Measurements from ENCODE around the gene BAIAP2. TPM values are rescaled to one million over a fixed set of nuclear protein-coding genes. Genes with fewer than 3 reads are reported as not detected.

The BAIAP2 gene
- total and polyA plus RNA-seq, 2 donors: 8.4 to 23.1 TPM

DNA sequence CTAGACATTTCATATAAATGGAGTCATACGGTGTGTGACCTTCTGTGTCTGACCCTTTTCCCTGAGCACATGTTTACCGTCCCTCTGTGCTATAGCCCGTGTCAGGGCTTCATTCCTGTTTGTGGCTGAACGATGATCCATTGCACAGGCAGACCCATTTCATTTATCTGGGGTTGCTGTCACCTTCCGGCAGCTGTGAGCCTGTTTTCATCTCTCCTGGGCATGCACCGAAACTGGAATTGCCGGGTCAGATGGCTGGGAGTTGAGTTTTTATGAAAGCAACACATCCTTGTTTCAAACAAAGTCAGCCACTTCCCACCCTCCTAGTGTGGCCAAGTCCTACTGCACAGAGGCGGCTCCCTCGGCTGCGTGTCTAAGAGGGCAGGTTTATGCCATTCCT lies 25.5 kb downstream of the BAIAP2 start:
- H3K36me3 ChIP-seq (ENCODE audit: control insufficient read depth in 2 of 2, insufficient read depth in 2 of 2, low read length in 1 of 2): peaks cover 3 to 6% of the 10 kb centered on the region in 2 donors

DNA sequence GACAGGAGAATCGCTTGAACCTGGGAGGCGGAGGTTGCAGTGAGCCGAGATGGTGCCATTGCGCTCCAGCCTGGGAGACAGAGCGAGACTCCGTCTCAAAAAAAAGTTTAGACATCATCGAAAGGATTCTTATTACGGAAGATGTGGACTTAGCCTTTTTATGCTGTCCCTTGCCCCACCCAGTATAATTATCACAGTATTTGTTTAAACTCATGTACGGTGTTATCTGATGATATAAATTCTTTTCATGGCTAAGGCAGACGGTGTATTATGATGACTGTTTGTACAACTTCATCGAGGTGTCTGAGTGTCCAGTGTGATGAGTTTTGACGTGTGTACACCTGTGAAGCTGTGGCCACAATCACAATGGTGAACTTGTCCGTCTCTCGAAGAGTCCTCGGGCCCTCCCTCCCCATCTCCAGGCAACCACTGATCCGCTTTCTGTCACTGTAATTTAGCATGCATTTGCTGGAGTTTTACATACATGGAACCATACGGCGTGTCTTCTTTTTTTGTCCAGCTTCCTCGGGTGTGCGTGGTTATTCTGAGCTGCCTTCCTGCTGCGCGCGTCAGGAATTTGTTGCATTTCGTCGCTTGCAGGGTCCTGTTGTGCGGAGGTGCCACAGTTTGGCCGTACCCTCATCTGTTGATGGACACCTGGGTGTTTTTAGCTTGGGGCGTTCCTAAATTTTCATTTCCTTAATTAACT lies 26.2 kb downstream of the BAIAP2 start:
- no peak overlapping the region for H3K27ac ChIP-seq (ENCODE audit: low read depth in 1 of 2, low read length in 1 of 2)
- H3K4me3 ChIP-seq (ENCODE audit: low read length in 2 of 2): no peak overlapping the region
- H3K4me1 ChIP-seq (ENCODE audit: control insufficient read depth in 2 of 2, insufficient read depth in 2 of 2, low read length in 2 of 2): peaks cover 0 to 38% of the 10 kb centered on the region in 2 donors
- no peaks in the 10 kb centered on the region for H3K9me3 ChIP-seq (ENCODE audit: control insufficient read depth in 2 of 2, insufficient read depth in 1 of 2, low read length in 1 of 2)
- WGBS: 96% methylated on average over 28 of the region's 28 CpGs
- no peaks in the 10 kb centered on the region for H3K27me3 ChIP-seq (ENCODE audit: control insufficient read depth in 2 of 2, insufficient read depth in 1 of 2, low read length in 1 of 2)
- peaks cover 3 to 6% of the 10 kb centered on the region in 2 donors for H3K36me3 ChIP-seq (ENCODE audit: control insufficient read depth in 2 of 2, insufficient read depth in 2 of 2, low read length in 1 of 2)
- DNase-seq (ENCODE audit: low read depth in 6 of 9, low spot score in 9 of 9): no peak

More for the DNA sequence above, 25.5 kb downstream of the BAIAP2 start:
- Histone ChIP-seq H3K4me1 (ENCODE audit: control insufficient read depth in 2 of 2, insufficient read depth in 2 of 2, low read length in 2 of 2) (peaks cover 0 to 31% of the 10 kb centered on the region in 2 donors), H3K9me3 (ENCODE audit: control insufficient read depth in 2 of 2, insufficient read depth in 1 of 2, low read length in 1 of 2) (no peaks in the 10 kb centered on the region), H3K27ac (ENCODE audit: low read depth in 1 of 2, low read length in 1 of 2) (no peak overlapping the region), H3K4me3 (ENCODE audit: low read length in 2 of 2) (no peak overlapping the region), H3K27me3 (ENCODE audit: control insufficient read depth in 2 of 2, insufficient read depth in 1 of 2, low read length in 1 of 2) (no peaks in the 10 kb centered on the region)
- 97% methylated on average over 10 of the region's 10 CpGs for WGBS
- DNase-seq (ENCODE audit: low read depth in 6 of 9, low spot score in 9 of 9): no peak

DNA sequence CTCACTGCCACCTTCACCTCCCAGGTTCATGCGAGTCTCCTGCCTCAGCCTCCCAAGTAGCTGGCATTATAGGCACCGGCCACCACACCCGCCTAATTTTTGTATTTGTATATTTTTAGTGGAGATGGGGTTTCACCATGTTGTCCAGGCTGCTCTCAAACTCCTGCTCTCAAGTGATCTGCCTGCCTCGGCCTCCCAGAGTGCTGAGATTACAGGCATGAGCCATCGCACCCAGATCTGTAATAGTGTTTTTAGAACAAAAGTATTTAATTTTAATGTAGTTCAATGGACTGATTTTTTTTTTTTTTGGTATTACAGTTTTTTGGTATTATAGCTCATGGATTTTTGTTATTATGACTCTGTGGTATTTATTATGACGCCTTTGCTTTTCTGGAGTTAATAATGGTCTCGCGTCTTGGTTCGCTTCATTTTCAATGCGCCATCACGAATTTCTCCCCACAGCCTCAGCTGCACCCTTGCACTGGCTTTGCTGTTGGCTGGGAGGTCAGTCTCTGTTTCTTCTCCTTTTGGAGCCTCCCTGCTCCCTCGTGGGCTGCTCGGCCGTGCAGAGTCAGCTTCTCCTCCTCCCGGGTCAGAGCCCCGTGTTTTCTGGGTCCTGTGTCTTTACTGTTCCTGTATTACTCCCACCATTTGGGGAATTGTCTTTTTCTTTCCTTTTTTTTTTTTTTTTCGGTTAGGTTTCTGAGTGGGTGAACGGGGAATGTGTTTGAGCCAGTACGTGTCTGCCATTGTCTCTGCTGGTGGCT lies 27.2 kb downstream of the BAIAP2 start:
- WGBS: 97% methylated on average over 19 of the region's 19 CpGs
- no peak for DNase-seq (ENCODE audit: low read depth in 6 of 9, low spot score in 9 of 9)
- Histone ChIP-seq H3K4me1 (ENCODE audit: control insufficient read depth in 2 of 2, insufficient read depth in 2 of 2, low read length in 2 of 2) (peaks cover 0 to 44% of the 10 kb centered on the region in 2 donors), H3K36me3 (ENCODE audit: control insufficient read depth in 2 of 2, insufficient read depth in 2 of 2, low read length in 1 of 2) (peaks cover 3 to 6% of the 10 kb centered on the region in 2 donors), H3K27ac (ENCODE audit: low read depth in 1 of 2, low read length in 1 of 2) (no peak overlapping the region), H3K27me3 (ENCODE audit: control insufficient read depth in 2 of 2, insufficient read depth in 1 of 2, low read length in 1 of 2) (no peaks in the 10 kb centered on the region), H3K9me3 (ENCODE audit: control insufficient read depth in 2 of 2, insufficient read depth in 1 of 2, low read length in 1 of 2) (no peaks in the 10 kb centered on the region), H3K4me3 (ENCODE audit: low read length in 2 of 2) (no peak overlapping the region)

DNA sequence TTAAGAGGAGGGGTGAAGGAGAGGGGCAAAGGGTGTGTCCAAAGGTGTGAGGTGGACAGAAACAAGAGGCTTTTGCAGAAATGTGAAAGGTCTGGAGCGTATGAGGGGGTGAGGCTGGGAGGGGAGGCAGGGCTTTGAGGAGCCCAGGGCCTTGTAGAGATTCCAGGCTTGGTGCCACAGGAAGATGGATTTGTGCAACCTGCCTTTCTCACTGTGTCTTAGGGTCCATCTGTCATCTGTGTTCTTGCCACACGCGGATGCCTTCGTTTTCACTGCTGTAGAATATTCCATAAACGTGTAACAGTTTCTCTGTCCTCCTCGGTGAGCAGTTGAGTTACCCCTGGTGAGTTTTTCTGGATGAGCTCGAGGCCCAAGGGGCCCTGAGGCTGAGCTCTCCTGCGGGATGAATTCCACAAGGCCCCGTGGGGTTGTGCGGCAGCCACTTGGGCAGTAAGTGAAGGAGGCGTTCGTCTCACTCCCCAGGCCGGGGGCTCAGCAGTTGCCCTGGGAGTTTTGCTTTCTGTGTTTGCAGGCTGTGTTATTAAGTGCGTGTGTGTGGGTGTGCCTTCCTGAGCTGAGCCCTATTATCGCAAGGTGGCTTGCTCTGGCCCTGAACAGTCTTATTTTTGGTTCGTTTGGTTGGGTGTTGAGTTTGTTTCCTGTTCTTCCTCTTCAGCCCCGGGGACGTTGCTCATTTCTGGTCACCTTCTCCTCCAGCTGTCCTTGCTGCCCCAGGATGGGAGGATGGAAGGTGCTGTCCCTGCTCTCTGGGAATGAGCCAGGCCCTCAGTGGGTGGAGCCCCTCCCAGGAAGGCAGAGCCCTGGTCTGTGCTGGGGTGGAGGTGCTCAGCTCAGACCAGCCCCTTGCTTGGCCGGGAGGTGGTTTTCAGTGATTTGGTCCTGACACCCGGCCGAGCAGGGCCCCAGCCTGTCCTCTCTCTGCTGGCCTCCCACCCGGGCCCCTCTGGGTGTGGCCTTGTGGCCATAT lies 28.4 kb downstream of the BAIAP2 start:
- no peaks in the 10 kb centered on the region for H3K27me3 ChIP-seq (ENCODE audit: control insufficient read depth in 2 of 2, insufficient read depth in 1 of 2, low read length in 1 of 2)
- H3K4me3 ChIP-seq (ENCODE audit: low read length in 2 of 2): no peak overlapping the region
- peaks cover 0 to 50% of the 10 kb centered on the region in 2 donors for H3K4me1 ChIP-seq (ENCODE audit: control insufficient read depth in 2 of 2, insufficient read depth in 2 of 2, low read length in 2 of 2)
- no peak overlapping the region for H3K27ac ChIP-seq (ENCODE audit: low read depth in 1 of 2, low read length in 1 of 2)
- WGBS: 89% methylated on average over 22 of the region's 22 CpGs
- H3K36me3 ChIP-seq (ENCODE audit: control insufficient read depth in 2 of 2, insufficient read depth in 2 of 2, low read length in 1 of 2): peaks cover 2 to 5% of the 10 kb centered on the region in 2 donors
- no peaks in the 10 kb centered on the region for H3K9me3 ChIP-seq (ENCODE audit: control insufficient read depth in 2 of 2, insufficient read depth in 1 of 2, low read length in 1 of 2)
- DNase-seq (ENCODE audit: low read depth in 6 of 9, low spot score in 9 of 9): no peak

DNA sequence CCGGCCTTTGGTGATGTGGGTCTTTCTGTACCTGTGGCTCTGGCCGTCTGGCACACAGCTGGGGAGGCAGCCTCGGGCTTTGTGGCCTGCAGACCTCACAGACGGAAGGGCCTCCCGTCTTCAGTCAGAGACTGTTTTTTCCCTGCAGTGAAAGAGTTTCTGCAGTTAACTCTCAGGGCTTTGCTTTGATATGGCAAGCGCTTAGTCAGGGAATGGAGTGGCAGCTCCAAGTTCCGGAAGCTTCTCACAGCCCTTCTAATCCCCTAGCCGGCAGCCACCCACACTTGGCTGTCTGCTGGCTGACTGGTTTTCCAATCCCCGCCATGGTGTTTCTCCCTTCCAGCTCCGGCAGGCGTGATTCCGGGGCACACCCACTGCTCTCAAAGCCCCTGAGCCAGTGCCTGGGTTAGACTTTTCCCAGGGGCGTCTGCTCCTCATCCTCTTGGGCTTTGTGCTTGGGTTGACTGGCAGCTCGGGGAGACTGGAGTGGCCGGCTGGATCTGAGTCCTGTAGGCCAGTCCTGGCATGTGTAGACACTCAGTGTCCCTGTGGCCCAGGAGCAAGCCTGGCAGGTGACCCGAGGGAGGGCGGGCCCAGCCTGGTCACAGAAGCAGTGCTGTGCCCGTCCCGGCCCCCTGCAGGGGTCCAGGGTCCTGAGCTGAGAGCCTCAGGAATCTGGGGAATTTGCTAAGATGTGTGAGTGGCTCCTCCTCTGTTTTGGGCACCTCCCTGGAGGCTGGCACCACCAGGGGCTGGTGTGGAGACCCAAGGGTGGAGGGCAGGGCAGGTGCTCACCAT lies 29.9 kb downstream of the BAIAP2 start:
- DNase-seq (ENCODE audit: low read depth in 6 of 9, low spot score in 9 of 9): no peak
- Histone ChIP-seq H3K36me3 (ENCODE audit: control insufficient read depth in 2 of 2, insufficient read depth in 2 of 2, low read length in 1 of 2) (peaks cover 0 to 2% of the 10 kb centered on the region in 2 donors), H3K4me1 (ENCODE audit: control insufficient read depth in 2 of 2, insufficient read depth in 2 of 2, low read length in 2 of 2) (peaks cover 0 to 47% of the 10 kb centered on the region in 2 donors), H3K27ac (ENCODE audit: low read depth in 1 of 2, low read length in 1 of 2) (no peak overlapping the region), H3K9me3 (ENCODE audit: control insufficient read depth in 2 of 2, insufficient read depth in 1 of 2, low read length in 1 of 2) (no peaks in the 10 kb centered on the region), H3K4me3 (ENCODE audit: low read length in 2 of 2) (no peak overlapping the region), H3K27me3 (ENCODE audit: control insufficient read depth in 2 of 2, insufficient read depth in 1 of 2, low read length in 1 of 2) (no peaks in the 10 kb centered on the region)
- WGBS: 93% methylated on average over 19 of the region's 19 CpGs

DNA sequence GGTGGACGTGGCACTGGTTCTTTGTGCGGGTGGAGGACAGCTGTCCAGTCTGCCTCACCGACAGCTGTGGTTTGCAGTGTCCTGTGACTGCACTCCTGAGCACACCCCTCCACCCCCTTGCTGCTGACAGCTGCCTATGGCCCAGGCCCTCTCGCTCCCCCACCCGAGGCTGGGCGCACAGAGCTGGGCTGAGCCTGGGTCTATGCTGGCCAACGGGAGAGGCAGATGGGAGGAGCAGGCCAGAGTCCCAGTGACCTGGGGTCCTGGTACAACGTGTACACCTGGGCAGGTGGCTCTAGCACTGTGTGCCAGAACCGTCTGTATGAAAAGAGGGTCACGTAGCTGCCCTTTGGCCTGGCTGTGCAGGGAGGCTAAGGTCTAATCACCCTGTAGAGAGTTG lies 30.5 kb downstream of the BAIAP2 start:
- Histone ChIP-seq H3K9me3 (ENCODE audit: control insufficient read depth in 2 of 2, insufficient read depth in 1 of 2, low read length in 1 of 2) (no peaks in the 10 kb centered on the region), H3K27me3 (ENCODE audit: control insufficient read depth in 2 of 2, insufficient read depth in 1 of 2, low read length in 1 of 2) (no peaks in the 10 kb centered on the region), H3K36me3 (ENCODE audit: control insufficient read depth in 2 of 2, insufficient read depth in 2 of 2, low read length in 1 of 2) (peaks cover 0 to 2% of the 10 kb centered on the region in 2 donors), H3K27ac (ENCODE audit: low read depth in 1 of 2, low read length in 1 of 2) (no peak overlapping the region), H3K4me3 (ENCODE audit: low read length in 2 of 2) (no peak overlapping the region), H3K4me1 (ENCODE audit: control insufficient read depth in 2 of 2, insufficient read depth in 2 of 2, low read length in 2 of 2) (peaks cover 0 to 47% of the 10 kb centered on the region in 2 donors)
- WGBS: 94% methylated on average over 10 of the region's 10 CpGs
- DNase-seq (ENCODE audit: low read depth in 6 of 9, low spot score in 9 of 9): no peak

DNA sequence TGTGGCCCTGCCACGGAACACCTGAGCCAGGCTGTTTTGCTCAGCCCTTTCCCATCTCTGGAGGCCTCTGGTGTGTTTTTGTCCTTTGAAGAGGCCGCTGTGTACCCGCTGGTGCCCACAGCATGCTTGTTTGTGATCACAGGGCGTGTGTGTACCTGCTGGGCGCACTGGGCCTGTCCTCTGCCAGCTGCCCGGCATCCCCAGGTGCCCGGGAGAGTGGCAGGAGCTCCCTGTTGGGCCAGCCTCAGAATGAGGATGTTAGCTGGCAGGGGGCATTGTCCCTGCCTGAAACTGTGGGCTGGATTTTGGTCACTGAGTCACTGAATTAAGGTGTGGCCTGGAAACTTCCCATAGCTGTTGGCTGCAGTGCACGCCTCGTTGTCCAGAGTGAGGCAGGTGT lies 31.1 kb downstream of the BAIAP2 start:
- peaks cover 0 to 2% of the 10 kb centered on the region in 2 donors for H3K36me3 ChIP-seq (ENCODE audit: control insufficient read depth in 2 of 2, insufficient read depth in 2 of 2, low read length in 1 of 2)
- no peak overlapping the region for H3K27ac ChIP-seq (ENCODE audit: low read depth in 1 of 2, low read length in 1 of 2)
- no peaks in the 10 kb centered on the region for H3K9me3 ChIP-seq (ENCODE audit: control insufficient read depth in 2 of 2, insufficient read depth in 1 of 2, low read length in 1 of 2)
- peaks cover 0 to 47% of the 10 kb centered on the region in 2 donors for H3K4me1 ChIP-seq (ENCODE audit: control insufficient read depth in 2 of 2, insufficient read depth in 2 of 2, low read length in 2 of 2)
- H3K27me3 ChIP-seq (ENCODE audit: control insufficient read depth in 2 of 2, insufficient read depth in 1 of 2, low read length in 1 of 2): no peaks in the 10 kb centered on the region
- WGBS: 93% methylated on average over 9 of the region's 9 CpGs
- no peak for DNase-seq (ENCODE audit: low read depth in 6 of 9, low spot score in 9 of 9)
- no peak overlapping the region for H3K4me3 ChIP-seq (ENCODE audit: low read length in 2 of 2)

DNA sequence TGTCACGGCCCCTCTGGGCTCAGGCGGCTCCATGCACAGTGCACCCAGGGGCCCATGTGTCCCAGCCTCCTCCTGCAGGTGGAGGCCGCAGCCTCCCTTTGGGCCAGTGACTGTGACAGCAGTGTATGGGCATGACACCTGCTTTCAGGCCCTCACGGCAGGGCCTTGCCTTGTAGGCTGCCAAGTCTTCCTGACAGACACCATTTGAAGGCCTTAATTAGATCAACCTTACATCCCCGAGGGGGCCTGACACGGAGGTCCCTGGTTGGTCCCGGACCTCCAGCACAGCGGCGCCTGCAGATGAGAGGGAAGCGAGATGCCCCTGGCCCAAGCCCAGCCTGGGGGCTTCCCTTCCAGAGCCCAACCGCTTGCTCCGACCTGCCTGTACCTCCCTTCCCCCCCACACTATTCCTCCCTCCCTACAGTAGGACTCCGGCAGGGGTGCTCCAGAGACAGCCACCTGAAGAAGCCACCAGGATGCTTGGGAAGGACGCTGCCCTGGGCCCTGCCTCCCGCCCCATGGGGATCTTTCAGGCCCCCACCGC lies 31.9 kb downstream of the BAIAP2 start:
- no peaks in the 10 kb centered on the region for H3K27me3 ChIP-seq (ENCODE audit: control insufficient read depth in 2 of 2, insufficient read depth in 1 of 2, low read length in 1 of 2)
- no peak overlapping the region for H3K27ac ChIP-seq (ENCODE audit: low read depth in 1 of 2, low read length in 1 of 2)
- H3K4me1 ChIP-seq (ENCODE audit: control insufficient read depth in 2 of 2, insufficient read depth in 2 of 2, low read length in 2 of 2): peaks cover 0 to 44% of the 10 kb centered on the region in 2 donors
- H3K36me3 ChIP-seq (ENCODE audit: control insufficient read depth in 2 of 2, insufficient read depth in 2 of 2, low read length in 1 of 2): peaks cover 0 to 2% of the 10 kb centered on the region in 2 donors
- no peaks in the 10 kb centered on the region for H3K9me3 ChIP-seq (ENCODE audit: control insufficient read depth in 2 of 2, insufficient read depth in 1 of 2, low read length in 1 of 2)
- 90% methylated on average over 16 of the region's 16 CpGs for WGBS
- DNase-seq (ENCODE audit: low read depth in 6 of 9, low spot score in 9 of 9): no peak
- H3K4me3 ChIP-seq (ENCODE audit: low read length in 2 of 2): no peak overlapping the region

Measured in thymus (tissue), 11 donors.